ENCODE data around the gene DNAH14. TPM values are rescaled to one million over a fixed set of nuclear protein-coding genes. Genes with fewer than 3 reads are reported as not detected.

The DNAH14 gene
- total RNA-seq, 1 experiment from 2014 or later = 33.2 TPM

DNA sequence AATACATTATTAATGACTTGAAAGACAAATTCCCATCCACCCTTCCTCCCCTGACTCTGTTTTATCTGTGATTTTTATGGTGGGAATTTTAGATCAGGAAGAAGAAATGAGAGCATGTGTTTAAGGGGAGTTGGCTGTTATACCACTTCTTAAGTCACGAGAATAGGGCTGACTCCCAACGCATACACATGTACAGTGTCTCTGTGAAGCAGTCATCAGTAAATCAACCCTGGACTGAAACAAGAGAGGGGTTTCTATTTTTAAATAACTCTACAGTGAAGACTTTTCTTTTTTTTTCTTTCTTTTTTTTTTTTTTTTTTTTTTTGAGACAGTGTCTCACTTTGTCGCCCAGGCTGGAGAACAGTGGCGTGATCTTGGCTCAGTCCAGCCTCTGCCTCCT lies 392.3 kb downstream of the DNAH14 start:
- TF ChIP-seq CEBPB (IDR thresholded peaks at IDR 0.05; ENCODE audit: low read depth) (no peak), TCF7L2 (IDR thresholded peaks at IDR 0.05; ENCODE audit: borderline replicate concordance, extremely low read depth, insufficient read depth, insufficient read length) (no peak), JUND (IDR thresholded peaks at IDR 0.05) (no peak), POLR2AphosphoS5 (IDR thresholded peaks at IDR 0.05; ENCODE audit: low read depth, low read length) (no peak), SIN3A (IDR thresholded peaks at IDR 0.05; ENCODE audit: low read depth) (no peak), FOSL1 (IDR thresholded peaks at IDR 0.05; ENCODE audit: low read depth) (no peak), EZH2phosphoT487 (IDR thresholded peaks at IDR 0.05; ENCODE audit: borderline replicate concordance) (no peak), CBX3 (IDR thresholded peaks at IDR 0.05; ENCODE audit: low read depth) (no peak), YY1 (IDR thresholded peaks at IDR 0.05; ENCODE audit: extremely low read depth, insufficient replicate concordance, low read depth, low read length) (no peak), EZH2 (IDR thresholded peaks at IDR 0.05) (no peak), SRF (IDR thresholded peaks at IDR 0.05; ENCODE audit: low read depth) (no peak), ZFX (IDR thresholded peaks at IDR 0.05) (no peak), EGR1 (IDR thresholded peaks at IDR 0.05; ENCODE audit: low read depth) (no peak)
- TF ChIP-seq, protein P1, sequence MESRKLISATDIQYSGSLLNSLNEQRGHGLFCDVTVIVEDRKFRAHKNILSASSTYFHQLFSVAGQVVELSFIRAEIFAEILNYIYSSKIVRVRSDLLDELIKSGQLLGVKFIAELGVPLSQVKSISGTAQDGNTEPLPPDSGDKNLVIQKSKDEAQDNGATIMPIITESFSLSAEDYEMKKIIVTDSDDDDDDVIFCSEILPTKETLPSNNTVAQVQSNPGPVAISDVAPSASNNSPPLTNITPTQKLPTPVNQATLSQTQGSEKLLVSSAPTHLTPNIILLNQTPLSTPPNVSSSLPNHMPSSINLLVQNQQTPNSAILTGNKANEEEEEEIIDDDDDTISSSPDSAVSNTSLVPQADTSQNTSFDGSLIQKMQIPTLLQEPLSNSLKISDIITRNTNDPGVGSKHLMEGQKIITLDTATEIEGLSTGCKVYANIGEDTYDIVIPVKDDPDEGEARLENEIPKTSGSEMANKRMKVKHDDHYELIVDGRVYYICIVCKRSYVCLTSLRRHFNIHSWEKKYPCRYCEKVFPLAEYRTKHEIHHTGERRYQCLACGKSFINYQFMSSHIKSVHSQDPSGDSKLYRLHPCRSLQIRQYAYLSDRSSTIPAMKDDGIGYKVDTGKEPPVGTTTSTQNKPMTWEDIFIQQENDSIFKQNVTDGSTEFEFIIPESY (IDR thresholded peaks at IDR 0.05; ENCODE audit: extremely low read depth, insufficient replicate concordance, low read length) = no peak
- TF ChIP-seq, protein P2, sequence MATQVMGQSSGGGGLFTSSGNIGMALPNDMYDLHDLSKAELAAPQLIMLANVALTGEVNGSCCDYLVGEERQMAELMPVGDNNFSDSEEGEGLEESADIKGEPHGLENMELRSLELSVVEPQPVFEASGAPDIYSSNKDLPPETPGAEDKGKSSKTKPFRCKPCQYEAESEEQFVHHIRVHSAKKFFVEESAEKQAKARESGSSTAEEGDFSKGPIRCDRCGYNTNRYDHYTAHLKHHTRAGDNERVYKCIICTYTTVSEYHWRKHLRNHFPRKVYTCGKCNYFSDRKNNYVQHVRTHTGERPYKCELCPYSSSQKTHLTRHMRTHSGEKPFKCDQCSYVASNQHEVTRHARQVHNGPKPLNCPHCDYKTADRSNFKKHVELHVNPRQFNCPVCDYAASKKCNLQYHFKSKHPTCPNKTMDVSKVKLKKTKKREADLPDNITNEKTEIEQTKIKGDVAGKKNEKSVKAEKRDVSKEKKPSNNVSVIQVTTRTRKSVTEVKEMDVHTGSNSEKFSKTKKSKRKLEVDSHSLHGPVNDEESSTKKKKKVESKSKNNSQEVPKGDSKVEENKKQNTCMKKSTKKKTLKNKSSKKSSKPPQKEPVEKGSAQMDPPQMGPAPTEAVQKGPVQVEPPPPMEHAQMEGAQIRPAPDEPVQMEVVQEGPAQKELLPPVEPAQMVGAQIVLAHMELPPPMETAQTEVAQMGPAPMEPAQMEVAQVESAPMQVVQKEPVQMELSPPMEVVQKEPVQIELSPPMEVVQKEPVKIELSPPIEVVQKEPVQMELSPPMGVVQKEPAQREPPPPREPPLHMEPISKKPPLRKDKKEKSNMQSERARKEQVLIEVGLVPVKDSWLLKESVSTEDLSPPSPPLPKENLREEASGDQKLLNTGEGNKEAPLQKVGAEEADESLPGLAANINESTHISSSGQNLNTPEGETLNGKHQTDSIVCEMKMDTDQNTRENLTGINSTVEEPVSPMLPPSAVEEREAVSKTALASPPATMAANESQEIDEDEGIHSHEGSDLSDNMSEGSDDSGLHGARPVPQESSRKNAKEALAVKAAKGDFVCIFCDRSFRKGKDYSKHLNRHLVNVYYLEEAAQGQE (IDR thresholded peaks at IDR 0.05; ENCODE audit: low read depth) = no peak
- TF ChIP-seq, protein P3, sequence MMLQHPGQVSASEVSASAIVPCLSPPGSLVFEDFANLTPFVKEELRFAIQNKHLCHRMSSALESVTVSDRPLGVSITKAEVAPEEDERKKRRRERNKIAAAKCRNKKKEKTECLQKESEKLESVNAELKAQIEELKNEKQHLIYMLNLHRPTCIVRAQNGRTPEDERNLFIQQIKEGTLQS (IDR thresholded peaks at IDR 0.05) = no peak
- TF ChIP-seq, protein P4, sequence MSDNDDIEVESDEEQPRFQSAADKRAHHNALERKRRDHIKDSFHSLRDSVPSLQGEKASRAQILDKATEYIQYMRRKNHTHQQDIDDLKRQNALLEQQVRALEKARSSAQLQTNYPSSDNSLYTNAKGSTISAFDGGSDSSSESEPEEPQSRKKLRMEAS (IDR thresholded peaks at IDR 0.05) = no peak
- TF ChIP-seq, protein P5, sequence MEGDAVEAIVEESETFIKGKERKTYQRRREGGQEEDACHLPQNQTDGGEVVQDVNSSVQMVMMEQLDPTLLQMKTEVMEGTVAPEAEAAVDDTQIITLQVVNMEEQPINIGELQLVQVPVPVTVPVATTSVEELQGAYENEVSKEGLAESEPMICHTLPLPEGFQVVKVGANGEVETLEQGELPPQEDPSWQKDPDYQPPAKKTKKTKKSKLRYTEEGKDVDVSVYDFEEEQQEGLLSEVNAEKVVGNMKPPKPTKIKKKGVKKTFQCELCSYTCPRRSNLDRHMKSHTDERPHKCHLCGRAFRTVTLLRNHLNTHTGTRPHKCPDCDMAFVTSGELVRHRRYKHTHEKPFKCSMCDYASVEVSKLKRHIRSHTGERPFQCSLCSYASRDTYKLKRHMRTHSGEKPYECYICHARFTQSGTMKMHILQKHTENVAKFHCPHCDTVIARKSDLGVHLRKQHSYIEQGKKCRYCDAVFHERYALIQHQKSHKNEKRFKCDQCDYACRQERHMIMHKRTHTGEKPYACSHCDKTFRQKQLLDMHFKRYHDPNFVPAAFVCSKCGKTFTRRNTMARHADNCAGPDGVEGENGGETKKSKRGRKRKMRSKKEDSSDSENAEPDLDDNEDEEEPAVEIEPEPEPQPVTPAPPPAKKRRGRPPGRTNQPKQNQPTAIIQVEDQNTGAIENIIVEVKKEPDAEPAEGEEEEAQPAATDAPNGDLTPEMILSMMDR (IDR thresholded peaks at IDR 0.05 in 2 of 3, conservative IDR thresholded peaks at IDR 0.05 in 1 of 3; ENCODE audit: borderline replicate concordance in 1 of 3, insufficient read depth in 1 of 3, low read depth in 2 of 3, low read length in 2 of 3) = no peak
- no peak for DNase-seq (ENCODE audit: low read depth, low spot score)
- ATAC-seq = no peak
- intact Hi-C loops (cut with micrococcal nuclease) = no loop called here
- POLR2A ChIA-PET = no interaction called here
- H3K9me3 ChIP-seq (ENCODE audit: control insufficient read depth in 1 of 2, insufficient read depth in 1 of 2, low read depth in 1 of 2, low read length in 2 of 2) = no peaks in the 10 kb centered on the region
- no peak overlapping the region for H3K9ac ChIP-seq (ENCODE audit: low read length)
- H3K4me2 ChIP-seq (ENCODE audit: low read length) = no peak overlapping the region
- no peaks in the 10 kb centered on the region for H3K9me2 ChIP-seq (ENCODE audit: insufficient read depth)
- no TSS peak for BruUV-seq (replicated peaks)
- no peak overlapping the region for H2AFZ ChIP-seq (ENCODE audit: low read depth, low read length, poor library complexity, severe bottlenecking)
- RAD21 ChIA-PET (ENCODE audit: low non-redundant PET in 1 of 2, low total read pairs in 2 of 2, uncharacterized antibody in 2 of 2, unreplicated experiment in 2 of 2) = no interaction called here
- H3K4me1 ChIP-seq (ENCODE audit: control insufficient read depth in 1 of 2, insufficient read depth in 2 of 2, low read length in 2 of 2) = no peaks in the 10 kb centered on the region; a peak in 1 of 4 replicates
- no peaks in the 10 kb centered on the region for H4K20me1 ChIP-seq (ENCODE audit: insufficient read depth)
- no peak overlapping the region for H3K4me3 ChIP-seq (replicated peaks in 1 of 2; ENCODE audit: low read depth in 1 of 2, low read length in 2 of 2)
- H3K36me3 ChIP-seq (ENCODE audit: control insufficient read depth in 1 of 2, insufficient read depth in 2 of 2, low read length in 2 of 2) = no peaks in the 10 kb centered on the region
- H3K27me3 ChIP-seq (ENCODE audit: insufficient read depth, low read length) = no peaks in the 10 kb centered on the region
- H3K79me2 ChIP-seq (ENCODE audit: insufficient read depth, low read length) = no peaks in the 10 kb centered on the region
- CTCF ChIA-PET = no interaction called here
- H3K27ac ChIP-seq (ENCODE audit: low read depth, low read length) = no peak overlapping the region
